ENCODE data around the gene SYTL1.

Gene SYTL1

DNA sequence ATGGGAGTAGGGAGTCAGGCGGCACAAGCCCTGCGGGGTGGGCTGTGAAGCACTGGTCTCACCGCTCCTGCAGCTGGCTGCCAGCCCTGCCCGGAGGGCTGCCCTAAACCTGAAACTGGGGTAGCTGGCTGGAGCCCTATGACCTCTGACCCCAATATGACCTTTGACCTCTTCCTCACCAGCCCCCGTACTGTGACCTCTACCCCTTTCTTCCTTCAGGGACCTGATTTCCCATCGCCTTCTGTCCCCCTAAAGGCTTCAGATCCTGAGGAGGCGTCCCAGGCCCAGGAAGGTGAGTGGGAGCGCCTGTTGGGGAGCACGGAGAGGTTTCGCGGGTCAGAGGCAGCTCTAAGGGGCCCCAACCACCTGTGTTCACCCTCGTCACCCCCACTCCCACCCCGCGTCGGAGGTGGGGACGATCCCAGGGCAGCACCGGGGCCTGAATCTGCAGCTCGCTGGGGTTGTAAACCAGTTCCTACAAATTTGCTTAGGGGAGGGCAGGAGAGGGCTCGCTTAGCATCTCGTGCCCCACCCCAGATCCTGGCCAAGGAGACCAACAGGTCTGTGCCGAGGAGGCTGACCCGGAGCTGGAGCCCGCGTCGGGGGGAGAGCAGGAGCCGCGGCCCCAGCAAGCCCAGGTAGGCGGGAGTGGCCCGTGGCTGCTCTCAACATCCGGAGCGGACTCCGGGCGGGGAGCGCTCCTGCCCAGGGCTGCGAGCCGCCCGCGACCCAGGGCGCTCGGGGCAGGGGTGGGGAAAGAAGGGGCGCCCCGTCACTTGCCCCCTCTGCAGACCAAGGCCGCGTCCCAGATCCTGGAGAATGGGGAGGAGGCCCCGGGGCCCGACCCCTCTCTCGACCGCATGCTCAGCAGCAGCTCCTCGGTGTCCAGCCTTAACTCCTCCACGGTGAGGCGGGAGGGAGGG lies 7.3 kb downstream of the SYTL1 start:
- DNase-seq (ENCODE audit: low read depth), result peak; percentile 52

DNA sequence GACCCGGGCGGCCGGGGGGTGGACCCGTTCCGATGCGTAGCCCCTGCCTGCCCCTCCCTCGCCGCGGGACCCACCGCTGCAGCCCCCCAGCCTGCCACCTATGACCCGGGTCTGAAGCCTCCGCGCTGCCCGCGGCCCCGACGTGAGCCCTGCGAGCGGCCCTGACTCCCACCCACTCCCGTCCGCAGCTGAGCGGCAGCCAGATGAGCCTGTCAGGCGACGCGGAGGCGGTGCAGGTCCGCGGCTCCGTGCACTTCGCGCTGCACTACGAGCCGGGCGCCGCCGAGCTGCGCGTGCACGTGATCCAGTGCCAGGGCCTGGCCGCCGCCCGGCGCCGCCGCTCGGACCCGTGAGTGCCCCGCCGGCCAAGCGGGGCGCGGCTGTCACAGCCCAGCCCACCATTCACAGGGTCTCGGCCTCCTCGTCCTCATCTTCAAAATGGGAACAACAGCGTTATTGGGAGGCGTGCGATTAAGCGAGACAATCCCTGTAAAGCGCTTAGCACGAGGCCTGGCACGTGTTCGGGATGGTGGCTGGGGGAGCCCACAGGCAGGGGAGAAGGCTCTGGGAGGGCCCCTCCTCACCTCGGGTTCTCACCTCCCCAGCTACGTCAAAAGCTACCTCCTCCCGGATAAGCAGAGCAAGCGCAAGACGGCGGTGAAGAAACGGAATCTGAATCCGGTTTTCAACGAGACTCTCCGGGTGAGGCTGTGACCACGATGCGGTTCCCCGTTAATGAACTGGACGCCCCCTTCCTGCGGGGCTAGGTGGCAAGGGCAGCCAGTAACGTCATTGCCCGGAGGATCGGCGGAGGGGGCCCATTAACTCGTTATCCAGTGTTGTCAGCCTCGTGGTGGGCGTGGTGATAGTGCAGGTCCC lies 8.2 kb downstream of the SYTL1 start:
- peak; percentile 66 for DNase-seq (ENCODE audit: low read depth)

DNA sequence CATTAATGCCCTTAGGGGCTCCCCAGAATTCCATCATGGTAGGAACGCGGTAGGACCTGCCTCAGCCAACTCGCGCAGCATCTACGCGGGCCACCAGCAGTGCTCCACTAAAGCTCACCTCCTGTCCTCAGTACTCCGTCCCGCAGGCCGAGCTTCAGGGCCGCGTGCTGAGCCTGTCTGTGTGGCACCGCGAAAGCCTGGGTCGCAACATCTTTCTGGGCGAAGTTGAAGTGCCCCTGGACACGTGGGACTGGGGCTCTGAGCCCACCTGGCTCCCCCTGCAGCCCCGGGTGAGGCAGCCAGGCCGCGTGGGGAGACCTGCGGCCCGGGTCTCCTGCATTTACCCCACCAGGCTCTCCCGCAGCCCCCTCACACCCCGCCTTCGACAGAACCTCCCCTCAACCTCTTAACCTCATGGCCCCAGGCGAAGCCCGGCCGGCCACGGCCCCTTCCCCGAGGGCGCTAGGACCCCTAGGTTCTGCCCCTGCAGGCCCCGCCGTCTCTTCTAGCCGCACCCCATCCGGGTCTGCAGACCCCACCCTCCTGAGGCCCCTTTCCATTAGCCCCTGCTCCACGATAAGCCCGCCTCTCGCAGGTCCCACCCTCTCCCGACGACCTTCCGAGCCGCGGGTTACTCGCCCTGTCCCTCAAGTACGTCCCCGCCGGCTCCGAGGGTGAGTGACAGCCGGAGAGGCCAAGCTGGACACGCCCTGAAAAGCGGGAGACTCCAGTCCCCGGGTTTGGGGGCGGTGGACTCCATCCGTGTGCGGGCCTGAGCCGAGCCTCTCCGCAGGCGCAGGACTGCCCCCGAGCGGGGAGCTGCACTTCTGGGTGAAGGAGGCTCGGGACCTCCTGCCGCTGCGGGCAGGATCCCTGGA lies 9.1 kb downstream of the SYTL1 start:
- DNase-seq (ENCODE audit: low read depth), result no peak

DNA sequence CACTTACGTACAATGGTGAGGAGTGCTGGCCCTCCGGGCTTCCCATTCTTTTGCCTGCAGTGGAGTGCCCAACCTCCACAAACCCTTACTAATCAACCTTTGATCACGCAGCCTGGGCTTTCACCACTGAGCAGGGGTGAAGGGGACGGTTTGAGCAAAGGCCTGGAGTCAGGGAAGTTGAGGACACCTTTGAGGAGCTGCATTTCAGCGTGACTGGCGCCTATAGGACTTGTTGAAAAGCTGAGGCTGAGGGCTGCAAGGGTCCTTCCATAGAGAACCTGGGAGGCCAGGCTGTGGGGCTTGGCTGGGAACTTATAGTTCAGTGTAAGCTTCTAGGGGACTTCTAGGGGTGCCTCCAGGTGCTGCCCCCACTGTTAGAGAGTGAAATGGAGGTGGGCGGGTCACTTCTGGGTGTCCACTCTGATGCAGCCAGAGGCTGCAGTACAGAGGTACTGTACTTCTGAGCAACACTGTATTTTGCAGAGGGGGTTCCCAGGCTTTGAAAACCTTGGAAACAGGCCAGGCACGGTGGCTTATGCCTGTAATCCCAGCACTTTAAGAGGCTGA lies 9.8 kb downstream of the SYTL1 start:
- DNase-seq (ENCODE audit: low read depth), result no peak

DNA sequence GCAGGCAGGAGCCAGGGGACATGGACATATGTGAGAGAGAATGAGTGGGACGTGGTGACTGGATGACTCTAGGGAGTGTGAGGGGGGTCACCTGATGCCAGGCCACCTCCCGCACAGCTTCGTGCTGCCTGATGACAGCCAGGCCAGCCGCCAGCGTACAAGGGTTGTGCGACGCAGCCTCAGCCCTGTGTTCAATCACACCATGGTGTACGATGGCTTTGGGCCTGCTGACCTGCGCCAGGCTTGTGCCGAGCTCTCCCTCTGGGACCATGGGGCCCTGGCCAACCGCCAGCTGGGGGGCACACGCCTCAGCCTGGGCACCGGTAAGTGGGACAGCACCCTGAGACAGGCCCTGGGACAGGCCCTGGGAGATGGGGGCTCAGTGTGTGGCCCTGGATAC lies 11.3 kb downstream of the SYTL1 start:
- DNase-seq (ENCODE audit: low read depth), result no peak

DNA sequence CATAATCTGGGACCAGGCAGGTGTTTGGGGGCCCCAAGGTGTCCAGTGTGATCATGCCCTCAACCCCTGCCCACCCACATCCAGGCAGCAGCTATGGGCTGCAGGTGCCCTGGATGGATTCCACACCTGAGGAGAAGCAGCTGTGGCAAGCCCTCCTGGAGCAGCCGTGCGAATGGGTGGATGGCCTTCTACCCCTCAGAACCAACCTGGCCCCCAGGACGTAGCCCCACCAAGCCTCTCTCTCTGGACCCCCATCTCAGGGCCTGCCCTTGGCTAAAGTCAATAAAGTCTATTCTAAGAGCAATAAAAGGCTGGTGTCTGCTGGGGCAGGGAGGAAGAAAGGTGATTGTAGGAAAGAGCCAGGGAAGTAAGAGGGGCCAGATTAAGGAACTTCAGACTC lies 11.8 kb downstream of the SYTL1 start:
- no peak for DNase-seq (ENCODE audit: low read depth)

DNA sequence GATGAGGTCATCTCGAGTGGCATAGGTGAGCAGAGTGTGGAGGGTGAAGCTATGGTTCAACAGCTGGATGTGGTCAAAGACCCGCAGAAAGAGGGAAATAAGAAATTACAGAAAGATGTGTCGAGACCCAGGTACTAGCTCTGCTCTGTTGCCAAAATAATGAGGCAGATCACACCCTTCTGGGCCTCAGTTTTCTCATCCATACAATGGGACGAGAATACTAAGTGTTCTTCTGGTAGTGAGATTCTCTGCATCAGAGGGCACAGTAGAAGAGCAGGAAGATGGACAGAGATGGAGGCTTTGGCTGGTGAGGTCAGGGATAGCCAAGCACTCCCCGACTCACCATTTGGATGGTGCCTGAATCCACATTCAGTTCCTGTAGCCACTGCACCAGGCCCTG lies 13.9 kb downstream of the SYTL1 start:
- no peak for DNase-seq (ENCODE audit: low read depth)

DNA sequence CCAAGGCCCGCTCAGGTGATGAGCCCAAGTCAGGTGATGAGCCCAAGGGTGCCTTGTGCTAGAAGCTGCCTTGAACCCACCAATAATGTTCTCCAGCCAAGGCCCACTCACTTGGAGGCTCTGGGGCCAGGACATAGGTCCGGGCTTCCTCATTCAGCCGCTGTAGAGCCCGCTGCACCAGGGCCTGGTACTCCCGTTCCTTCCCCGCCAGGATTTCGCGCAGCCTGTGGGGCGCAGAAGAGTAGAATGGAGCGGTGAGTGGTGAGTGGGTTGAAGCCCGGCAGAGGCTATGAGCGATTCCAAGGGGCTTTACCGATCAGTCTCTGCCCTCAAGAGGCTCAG lies 14.4 kb downstream of the SYTL1 start:
- no peak for DNase-seq (ENCODE audit: low read depth)

DNA sequence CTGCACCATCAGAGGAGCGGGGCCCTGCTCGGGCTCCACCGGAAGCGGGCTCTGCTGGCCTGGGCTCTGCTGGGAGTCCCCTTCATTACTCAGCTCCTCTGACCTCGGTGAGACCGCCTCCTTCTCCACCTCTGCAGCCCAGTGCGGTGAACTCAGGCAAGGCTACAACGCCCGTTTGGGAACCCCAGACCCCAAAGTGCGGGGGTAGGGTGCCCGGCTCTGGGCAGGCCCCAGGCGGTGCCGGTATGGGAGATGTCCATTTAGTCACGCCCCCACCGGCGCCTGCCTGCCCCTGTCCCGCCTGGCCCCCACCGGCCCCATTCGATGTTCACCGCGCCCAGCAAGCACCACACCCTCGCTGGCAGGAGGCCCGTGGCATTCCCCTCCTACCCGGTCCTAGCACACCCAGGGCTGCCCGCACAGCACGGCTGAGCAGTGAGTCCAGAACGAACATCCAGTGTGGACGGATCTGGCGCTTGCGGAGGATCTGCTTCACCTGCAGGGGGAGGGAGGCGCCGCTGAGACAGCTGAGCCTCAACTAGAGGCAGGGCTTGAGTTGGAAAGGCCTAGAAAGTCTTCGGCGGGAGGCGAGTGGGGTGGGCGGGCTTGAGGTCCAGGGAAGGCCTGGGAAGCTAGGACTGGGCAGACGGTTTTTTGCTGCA lies 14.9 kb downstream of the SYTL1 start:
- no peak for DNase-seq (ENCODE audit: low read depth)

DNA sequence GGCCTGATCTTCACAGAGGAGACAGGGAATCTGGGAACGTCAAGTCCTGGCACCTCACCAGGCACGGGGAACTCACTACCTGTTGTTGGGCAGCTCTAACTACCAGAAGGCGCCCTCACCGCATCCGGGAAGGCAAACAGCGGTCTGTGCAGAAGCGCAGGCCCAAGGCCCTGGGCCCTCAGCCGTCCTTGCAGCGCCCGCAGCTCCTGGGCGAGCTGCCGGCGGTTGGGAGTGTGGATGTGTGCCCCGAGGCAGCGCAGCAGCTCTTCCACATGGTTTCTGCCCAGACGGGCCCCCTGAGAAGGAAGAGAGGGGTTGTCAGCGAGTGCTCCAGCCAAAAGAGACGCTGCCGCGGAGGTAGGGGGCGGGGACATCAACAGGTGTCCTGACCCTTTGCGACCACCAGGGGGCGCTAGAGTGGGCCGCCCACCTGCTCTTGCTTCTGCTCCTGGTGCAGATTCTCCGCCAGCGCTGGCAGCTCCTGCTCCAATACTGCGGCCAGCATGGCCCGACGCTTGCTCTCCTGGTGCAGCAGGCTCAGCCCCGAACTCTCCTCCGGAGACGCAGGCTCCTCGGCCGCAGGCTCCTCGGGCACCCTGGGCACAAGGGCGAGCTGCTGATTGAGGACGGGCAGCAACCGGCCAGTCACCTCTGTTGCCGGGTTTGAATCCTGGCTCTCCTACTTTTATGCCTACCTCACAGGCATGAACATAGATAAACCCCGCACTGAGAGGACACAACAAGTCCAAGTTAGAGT lies 15.6 kb downstream of the SYTL1 start:
- DNase-seq (ENCODE audit: low read depth), result peak; percentile 30

DNA sequence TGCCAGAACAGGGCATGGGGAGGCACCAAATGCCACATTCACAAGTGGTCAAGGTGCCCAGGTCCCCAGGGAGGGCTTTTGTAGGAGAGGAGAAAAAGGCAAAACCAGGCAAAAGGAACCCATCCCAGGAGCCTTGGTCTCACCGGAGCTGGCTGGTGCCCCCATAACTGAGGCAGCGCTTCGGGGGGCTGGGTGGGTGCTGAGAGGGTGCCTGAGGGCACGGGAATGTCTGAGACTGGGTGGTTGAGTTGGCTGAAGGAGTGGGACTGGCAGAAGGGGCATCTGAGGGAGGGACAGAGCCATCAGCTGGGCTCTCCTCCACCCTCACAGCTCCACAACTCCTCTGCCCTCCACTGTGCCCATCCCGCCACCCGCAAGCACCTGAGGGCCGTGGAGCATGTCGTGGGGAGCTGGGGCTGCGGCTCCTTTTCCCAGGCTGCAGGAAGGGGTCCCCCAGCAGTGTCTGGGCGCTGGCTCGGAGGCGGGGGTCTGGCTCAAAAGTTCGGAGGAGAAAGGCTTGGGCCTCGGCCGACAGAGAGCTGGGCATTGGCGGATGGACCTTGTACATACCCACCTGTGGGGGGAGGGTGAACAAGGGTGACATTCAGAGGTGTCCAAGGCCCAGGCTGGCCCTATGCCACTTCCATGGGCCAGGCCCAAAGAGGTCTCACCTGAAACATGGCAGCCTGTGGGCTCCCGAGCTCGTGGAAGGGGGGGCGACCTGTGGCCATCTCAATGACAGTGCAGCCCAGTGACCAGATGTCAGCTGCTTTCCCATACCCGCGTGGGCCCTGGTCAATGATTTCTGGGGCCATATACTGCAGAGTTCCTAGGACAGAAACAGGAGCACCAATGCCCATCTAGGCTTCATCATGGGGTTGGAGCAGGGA lies 16.5 kb downstream of the SYTL1 start:
- DNase-seq (ENCODE audit: low read depth), result no peak

DNA sequence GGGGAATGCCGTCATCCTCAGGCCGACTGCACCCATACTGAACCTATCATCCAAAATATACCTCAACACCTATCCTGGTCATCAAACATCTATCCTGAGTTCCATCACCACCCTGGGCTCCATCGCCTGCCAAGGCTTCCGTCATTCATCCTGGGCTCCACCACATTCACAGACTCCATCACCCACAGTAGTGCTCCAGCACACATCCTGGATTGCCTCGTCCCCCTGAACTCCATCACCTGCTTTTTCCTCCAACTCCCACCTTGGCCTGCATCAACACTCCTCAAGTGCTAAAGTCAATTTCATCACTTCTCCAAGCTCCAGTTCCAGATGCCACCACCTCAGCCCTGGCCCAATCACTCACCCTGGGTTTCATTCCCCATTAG lies 17.1 kb downstream of the SYTL1 start:
- DNase-seq (ENCODE audit: low read depth), result no peak

DNA sequence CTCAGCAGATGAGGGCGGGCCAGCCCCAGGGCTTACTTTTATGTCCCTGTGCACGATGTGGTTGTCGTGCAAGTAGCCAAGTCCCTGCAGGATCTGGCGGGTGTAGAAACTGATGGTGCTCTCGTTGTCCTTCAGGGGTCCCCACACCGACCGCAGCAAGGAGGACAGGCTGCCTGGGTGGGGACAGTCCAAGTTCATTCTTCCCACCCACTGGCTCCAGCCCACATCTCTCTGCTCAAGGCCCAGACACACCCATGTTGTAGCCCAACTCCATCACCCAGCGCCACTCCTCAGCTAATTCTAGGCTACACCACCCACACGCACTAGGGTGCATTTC lies 18.0 kb downstream of the SYTL1 start:
- no peak for DNase-seq (ENCODE audit: low read depth)

DNA sequence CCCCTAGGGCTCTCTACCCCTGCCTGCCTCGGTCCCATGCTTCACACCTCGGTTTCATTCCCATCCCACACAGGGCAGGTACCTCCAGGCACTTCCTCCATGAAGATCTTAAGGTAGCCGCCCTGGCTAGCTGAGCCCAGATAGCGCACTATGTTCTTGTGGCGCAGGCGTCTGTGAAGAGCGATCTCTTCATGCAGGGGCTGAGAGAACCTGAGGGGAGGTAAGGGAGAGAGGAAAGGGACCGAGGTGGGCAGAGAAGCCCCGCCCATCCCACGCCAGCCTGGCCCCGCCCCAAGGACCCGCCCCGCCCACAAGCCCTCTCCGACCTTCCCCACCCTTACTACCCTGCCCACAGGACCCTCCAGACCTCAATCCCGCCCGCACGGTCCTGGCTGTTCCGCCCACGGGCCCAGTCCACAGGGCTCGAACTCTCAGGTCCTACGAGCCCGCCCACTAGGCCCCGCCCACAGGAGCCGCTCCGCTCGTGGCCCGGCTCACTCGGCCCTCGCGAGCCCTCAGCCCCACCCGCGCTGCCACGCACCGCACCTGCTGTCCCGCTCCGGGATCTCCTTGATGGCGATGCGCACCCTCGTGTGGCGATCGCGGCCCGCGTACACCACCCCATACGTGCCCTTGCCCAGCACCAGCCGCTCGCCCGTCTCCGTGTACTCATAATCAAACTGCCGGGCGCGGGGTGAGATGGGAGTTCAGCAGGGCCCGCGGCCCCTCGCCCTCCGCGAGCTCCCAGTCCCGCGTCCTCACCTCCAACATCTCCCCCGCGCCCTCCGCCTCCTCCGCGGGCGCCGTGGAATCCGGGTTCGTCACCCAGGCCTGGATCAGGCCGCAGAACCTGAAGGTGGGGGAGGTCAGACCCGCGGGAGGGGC lies 18.6 kb downstream of the SYTL1 start:
- no peak for DNase-seq (ENCODE audit: low read depth)

DNA sequence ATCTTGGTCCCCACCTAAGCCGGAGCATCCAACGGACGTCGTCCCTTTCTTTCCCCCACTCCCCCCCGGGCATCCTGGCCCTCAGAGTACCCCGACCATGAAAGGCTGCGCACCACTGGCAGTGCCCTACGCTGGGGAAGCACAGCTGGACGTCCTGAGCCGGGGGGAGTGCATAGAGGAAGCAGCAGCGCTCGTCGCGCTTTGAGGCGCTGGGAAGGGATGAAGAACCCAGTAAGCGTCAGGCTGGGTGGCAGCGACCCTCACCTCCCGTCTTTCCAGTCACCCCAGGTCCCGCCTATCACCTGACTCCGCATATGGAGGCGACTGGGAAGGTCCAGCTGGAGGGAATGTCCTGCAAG lies 19.2 kb downstream of the SYTL1 start:
- no peak for DNase-seq (ENCODE audit: low read depth)

DNA sequence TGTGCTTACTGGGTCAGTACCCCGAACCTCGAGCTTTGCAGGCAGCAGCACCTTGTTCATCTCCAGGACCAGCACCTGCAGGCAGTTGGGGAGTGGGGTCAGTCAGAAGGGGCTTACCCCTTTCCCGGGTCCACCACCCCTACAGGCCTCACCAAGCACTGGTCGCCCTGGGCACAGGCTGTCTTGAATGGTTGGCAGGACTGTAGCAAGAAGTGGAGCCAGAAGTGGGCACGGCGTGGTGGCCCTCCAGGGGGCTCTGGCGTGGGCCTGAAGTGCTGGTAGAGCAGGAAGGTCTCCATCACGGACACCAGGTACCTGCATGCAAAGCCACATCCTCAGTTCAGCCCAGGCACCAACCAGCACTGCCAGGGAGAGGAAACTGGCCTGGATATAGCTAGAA lies 19.7 kb downstream of the SYTL1 start:
- no peak for DNase-seq (ENCODE audit: low read depth)

DNA sequence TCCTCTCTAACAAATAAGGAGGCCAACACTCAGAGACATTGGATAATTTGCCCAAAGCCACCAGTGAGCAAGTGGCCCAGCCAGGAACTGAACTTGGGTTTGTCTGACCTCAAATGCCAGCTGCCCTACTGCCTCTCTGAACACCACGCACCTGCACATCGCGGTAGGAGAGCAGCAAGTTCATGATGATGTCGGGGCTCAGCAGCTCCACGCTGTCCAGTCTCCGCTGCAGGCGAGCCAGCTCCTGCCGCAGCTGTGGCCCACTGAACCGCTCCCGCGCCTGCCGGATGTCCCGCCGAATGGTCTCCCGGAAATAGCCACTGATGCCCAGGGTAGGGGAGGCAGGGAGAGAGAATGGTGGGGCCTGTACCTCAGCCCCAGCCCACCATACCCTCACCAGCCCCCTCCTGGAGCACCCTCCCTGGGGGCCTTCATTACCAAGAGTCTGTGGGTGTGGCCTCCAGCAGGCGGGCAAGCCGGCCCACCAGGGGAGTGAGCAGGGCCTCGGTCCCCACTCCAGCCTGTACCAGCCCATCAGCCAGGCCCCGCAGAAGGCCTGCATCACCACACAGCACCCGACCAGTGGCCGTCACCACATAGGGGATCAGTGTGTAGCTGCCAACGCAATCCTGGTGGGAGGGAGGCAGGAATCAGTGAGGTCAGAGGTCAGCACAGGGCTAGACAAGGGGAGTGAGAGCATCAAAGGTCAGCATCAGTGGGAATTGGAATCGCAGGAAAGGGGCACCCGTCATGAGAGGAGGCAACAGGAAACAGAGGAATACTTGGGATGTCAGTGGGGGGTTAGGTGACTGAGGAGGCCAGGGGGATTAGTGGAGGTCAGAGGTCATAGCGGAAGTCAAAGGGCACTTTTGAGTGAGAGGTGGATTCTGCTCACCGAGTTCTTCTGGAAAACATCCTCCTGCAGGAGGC lies 22.2 kb downstream of the SYTL1 start:
- no peak for DNase-seq (ENCODE audit: low read depth)

Data from ELR (cell line).